Fibroblast of mammary gland (primary cell): ENCODE results near the gene GAB1.

ENCODE experiments used
- DNase-seq: peaks from one replicate; pipeline ENCODE4 v3.0.0-alpha.2; 2010; ENCODE audit warnings: low read depth
- H3K4me3 ChIP-seq: 2 replicates; pipeline ENCODE4 v1.5.1; 2011; ENCODE audit warnings: low read depth, mild to moderate bottlenecking, low read length, moderate library complexity; ENCODE audit not compliant: control insufficient read depth
- TF ChIP-seq, protein P1 (sequence below): conservative IDR thresholded peaks from 2 replicates; pipeline ENCODE4 v1.5.1; 2011; ENCODE audit warnings: low read depth, low read length, inconsistent platforms; ENCODE audit not compliant: control insufficient read depth, insufficient read depth

GAB1 gene

DNA sequence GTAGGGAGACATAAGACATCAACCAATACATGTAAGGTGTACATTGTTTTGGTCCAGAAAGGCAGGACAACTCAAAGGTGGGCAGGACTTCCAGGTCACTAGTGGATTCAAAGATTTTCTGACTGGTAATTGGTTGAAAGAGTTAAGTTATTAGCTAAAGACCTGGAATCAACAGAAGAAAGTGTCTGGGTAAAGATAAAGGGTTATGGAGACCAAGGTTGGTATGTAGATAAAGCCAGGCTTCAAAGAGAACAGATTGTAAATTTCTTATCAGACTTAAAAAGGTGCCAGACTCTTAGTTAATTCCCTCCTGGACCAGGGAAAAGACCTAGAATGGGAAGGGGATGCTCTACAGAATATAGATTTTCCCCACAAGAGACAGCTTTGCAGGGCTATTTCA lies 28.3 kb upstream of the GAB1 start:
- DNase-seq = no peak
- TF ChIP-seq, protein P1, sequence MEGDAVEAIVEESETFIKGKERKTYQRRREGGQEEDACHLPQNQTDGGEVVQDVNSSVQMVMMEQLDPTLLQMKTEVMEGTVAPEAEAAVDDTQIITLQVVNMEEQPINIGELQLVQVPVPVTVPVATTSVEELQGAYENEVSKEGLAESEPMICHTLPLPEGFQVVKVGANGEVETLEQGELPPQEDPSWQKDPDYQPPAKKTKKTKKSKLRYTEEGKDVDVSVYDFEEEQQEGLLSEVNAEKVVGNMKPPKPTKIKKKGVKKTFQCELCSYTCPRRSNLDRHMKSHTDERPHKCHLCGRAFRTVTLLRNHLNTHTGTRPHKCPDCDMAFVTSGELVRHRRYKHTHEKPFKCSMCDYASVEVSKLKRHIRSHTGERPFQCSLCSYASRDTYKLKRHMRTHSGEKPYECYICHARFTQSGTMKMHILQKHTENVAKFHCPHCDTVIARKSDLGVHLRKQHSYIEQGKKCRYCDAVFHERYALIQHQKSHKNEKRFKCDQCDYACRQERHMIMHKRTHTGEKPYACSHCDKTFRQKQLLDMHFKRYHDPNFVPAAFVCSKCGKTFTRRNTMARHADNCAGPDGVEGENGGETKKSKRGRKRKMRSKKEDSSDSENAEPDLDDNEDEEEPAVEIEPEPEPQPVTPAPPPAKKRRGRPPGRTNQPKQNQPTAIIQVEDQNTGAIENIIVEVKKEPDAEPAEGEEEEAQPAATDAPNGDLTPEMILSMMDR = no peak
- H3K4me3 ChIP-seq = no peak overlapping the region

DNA sequence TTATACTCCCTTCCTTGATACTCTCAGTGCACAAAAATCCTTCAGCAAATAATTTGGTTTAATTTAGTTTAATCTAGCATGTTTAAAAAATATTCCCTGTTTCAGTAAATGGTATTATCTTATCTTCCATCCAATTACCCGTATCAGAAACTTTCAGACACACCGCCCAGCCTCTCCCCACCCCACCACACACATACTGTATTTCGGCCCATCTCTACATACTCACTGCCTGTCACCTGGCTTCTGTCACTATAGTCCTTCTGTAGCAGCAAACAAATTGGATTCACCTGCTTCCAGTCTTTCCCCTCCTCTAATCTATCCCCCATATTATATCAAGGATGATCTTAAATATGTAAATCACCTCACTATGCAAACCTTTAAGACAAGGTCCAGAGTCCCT lies 24.8 kb upstream of the GAB1 start:
- no peak for DNase-seq
- no peak overlapping the region for H3K4me3 ChIP-seq
- TF ChIP-seq, protein P1 = no peak

DNA sequence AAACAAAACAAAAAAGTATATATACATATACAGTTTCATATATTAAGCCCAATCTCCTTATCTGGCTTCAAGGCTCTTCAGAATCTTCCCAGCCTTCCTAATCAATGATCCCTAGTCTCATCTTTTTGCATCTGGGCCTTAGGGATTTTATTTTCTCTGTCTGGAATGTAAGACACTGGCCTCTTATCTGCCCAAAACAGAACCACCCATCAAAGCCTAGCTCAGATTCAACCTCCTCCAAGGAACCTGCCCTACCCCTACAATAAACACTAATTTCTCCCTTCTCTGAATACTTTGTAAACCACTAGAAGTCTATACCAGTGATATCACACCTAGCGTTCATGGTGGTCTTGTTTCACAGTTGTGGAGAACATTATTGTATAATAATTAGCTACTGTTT lies 23.2 kb upstream of the GAB1 start:
- TF ChIP-seq, protein P1 = no peak
- DNase-seq = no peak
- H3K4me3 ChIP-seq = no peak overlapping the region

DNA sequence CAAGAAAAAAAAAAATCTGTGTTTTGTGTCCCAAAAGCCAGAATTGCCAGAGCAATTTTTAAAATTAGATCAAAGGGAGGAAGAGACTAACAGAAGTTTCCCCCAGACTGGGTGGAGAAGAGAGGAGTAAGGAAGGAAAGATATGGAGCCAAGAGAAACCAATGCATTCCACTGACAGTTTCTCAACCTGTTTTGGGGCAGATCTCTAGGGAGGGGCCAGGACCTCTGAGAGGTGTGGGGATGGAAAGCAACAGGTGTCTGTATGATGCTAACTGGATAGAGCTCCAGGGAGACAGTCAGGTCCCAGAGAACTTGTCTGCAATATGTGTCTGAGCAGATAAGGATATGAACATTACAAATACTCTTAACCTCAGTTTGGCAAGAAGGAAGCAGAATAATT lies 22.7 kb upstream of the GAB1 start:
- TF ChIP-seq, protein P1 = no peak
- H3K4me3 ChIP-seq = no peak overlapping the region
- DNase-seq = no peak

DNA sequence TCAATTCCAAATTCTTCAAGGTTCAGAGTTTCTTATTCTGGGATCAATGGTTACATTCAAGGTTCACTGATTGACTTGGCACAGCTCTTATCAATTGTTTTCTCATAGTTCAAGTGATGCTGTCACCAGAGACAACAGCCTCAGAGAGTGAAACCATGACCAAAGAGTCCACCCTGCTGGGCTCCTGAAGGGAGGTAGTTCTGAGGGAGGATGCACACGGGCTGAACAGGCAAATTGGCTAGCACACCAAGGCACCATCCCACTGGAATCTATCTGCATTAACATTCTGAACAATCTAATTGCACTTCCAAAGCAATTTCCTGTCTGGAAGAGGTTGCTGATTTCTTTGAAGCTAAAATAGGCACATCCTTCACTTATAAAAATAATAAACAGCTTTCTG lies 16.6 kb upstream of the GAB1 start:
- no peak for DNase-seq
- no peak overlapping the region for H3K4me3 ChIP-seq
- TF ChIP-seq, protein P1 = no peak

DNA sequence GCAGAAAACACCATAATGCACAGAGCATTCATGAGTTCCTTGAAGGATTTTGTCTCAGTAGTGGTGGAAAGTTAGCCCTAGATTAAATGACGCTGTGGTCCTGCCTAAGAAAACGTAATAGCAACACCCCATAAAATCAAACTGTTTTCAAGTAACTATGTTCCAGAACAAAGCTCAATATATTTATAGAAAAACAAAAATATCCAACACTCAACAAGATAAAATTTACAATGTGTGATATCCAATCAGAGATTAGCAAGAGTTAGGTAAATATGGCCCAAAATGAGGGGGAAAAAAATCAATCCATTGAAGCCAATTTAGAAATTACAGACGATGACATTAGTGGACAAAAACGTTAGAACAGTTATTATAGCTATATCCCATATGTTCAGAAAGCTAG lies 9.9 kb upstream of the GAB1 start:
- H3K4me3 ChIP-seq = no peak overlapping the region
- no peak for DNase-seq
- TF ChIP-seq, protein P1 = no peak

DNA sequence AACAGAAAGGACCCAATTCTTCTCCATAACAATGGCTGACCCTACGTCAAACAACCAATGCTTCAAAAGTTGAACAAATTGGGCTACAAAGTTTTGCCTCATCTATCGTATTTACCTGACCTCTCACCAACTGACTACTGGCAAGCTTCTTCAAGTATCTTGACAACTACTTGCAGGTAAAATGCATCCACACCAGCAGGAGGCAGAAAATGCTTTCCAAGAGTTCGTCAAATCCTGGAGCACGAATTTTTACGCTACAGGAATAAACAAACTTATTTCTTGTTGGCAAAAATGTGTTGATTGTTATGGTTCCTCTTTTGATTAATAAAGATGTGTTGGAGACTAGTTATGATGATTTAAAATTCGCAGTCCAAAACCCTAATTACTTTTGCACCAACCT lies 6.7 kb upstream of the GAB1 start:
- TF ChIP-seq, protein P1 = no peak
- no peak for DNase-seq
- no peak overlapping the region for H3K4me3 ChIP-seq
